Stimulated activated CD4-positive, alpha-beta T cell treated with anti-CD3 and anti-CD28 coated beads, Interleukin-15, amount 100 ng/mL, for 48 hours (primary cell): ENCODE data around the gene GSTM5.
"Not testable (repeated sequence)": the region's sequence is repeated elsewhere in the genome, so short reads cannot be mapped to it uniquely, and the experiment has no call there.

Experiments used
- DNase-seq, 2 donors: peaks; one replicate each; pipeline ENCODE4 v3.0.0-alpha.2; 2020; ENCODE audit warnings: low read depth in 2 of 2

GSTM5 gene

DNA sequence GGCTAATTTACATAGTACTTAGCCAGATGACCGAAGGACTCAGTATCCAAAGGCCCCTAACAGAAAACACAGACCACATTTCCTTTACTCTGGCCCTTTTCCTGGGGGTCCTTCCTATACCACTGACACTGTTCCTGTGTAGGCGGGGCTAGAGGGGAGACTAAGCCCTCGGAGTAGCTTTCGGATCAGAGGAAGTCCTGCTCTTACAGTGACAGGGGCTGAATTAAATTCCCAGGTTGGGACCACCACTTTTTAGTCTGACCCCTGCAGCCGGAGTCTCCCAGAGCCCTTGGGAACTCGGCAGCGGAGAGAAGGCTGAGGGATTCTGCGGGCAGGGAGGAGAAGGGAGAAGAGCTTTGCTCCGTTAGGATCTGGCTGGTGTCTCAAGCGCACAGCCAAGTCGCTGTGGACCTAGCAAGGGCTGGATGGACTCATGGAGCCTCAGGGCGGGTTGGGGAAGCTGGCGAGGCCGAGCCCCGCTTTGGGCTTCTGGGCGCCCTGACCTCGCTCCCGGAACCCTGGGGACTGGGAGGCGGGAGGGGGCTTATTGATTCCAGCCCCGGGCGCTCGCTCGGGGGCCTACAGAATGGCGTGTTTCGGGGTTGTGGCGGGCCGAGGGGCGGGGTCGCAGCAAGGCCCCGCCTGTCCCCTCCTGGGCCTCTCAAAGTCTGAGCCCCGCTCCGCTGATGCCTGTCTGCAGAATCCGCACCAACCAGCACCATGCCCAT is at the start of gene GSTM5:
GSTM5 (plus strand) TSS at position 659 of the 728 bp plus-strand sequence; CDS start at position 721, 62 bp downstream.
- not testable (repeated sequence) for DNase-seq

DNA sequence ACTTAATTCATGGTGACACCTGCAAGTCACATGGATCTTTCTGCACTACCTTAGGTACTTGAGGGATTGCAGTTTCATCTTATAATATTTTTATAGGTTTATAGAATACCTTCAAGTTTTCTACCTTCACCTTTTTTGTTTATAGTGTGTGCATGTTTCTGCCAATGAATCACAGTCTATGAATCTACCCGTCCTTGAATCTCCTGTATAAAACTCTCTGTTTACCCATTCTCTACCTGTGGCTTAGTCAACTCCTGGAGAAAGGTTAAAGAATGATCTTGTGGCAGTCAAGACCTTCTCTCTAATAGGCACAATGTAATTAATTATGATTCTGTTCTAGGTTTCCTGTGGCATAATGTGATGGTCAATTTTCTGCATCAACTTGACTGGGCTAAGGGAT is 47.4 kb upstream of the GSTM5 start:
- DNase-seq, result no peak

DNA sequence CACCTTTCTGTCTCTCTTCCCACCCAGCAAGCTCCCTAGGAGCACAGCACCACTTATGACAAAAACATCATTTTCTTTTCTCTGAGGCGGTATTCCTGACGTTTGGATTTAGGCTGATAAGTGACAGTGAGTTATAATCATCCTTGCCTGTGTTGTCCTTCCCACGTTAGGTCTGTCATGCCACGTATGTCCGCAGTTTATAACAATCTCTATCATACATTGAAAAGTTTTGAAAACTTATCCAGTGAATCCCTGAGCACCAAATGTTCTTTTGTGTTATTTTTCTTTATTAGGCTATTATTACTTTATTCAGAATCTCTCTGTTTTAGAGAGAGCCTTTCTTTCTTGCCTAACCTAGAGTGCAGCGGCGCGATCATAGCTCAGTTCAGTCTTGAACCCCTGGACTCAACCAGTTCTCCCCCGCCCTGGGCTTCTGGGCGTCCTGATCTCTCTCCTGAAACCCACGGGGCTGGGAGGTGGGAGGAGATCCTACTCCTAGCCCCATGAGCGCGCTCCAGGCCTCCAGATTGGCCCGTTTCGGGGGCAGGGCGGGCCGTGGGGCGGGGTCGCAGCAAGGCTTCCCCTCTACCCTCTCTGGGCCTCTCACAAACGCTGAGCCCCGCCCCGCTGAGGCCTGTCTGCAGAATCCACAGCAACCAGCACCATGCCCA is 44.5 kb upstream of the GSTM5 start, which contains the start of gene GSTM2:
GSTM2 (plus strand) TSS at position 606 of the 671 bp plus-strand sequence; CDS start at position 665, 59 bp downstream.
- peak; percentile 71 to 90 for DNase-seq

DNA sequence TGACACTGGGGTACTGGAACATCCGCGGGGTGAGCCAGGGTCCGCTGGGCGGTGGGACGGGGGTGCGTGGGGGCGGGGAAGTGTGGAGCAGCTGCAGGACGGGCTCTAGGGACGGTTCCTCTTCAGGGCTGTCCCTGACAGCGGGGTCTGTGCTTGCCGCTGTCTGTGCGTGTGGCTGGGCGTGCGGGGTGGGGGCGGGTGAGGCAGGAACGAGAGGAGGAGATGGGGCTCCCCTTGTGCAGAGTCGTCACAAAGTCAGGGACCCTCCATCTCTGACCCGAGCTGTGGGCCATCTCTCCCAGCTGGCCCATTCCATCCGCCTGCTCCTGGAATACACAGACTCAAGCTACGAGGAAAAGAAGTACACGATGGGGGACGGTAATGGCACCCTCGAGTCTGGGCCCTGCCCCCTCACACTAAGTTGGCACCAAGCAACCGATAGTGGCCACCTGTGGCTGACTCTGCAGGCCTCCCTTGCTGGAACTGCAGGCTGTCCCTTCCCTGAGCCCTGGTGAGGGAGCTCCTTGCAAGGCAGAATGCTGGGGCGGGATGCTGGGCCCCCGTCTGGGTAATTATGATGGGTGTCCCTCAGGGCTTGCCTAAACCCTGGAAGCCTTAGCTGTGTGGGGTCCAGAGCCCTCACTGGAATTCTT is 43.8 kb upstream of the GSTM5 start:
- DNase-seq, result no peak

DNA sequence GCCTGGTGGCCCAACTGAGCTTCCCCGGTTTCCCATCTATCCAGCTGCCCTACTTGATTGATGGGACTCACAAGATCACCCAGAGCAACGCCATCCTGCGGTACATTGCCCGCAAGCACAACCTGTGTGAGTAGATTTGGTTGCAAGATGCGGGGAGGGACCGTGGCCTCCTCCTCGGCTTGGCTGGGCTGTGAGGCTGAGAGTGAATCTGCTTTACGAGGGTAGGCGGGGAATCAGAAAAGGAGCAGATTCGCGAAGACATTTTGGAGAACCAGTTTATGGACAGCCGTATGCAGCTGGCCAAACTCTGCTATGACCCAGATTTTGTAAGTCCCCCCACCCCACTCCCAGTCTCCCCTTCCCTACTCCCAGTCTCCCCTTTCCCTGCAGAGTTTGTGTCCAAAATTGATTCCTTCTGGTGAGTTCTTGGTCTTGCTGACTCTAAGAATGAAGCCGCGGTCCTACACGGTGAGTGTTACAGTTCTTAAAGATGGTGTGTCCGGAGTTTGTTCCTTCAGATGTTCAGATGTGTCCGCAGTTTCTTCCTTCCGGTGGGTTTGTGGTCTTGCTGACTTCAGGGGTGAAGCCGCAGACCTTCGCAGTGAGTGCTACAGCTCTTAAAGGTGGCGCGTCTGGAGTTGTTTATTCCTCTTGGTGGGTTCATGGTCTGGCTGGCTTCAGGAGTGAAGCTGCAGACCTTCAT is 42.7 kb upstream of the GSTM5 start:
- DNase-seq, result no peak

DNA sequence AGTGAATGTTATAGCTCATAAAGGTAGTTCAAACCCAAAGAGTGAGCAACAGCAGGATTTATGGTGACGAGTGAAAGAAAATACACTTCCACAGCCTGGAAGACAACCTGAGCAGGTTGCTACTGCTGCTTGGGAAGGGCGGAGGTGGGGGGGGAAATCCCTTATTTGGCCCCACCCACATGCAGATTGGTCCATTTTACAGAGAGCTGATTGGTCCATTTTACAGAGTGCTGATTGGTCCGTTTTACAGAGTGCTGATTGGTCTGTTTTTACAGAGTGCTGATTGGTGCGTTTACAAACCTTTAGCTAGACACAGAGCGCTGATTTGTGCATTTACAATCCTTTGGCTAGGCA is 42.1 kb upstream of the GSTM5 start:
- not testable (repeated sequence) for DNase-seq

DNA sequence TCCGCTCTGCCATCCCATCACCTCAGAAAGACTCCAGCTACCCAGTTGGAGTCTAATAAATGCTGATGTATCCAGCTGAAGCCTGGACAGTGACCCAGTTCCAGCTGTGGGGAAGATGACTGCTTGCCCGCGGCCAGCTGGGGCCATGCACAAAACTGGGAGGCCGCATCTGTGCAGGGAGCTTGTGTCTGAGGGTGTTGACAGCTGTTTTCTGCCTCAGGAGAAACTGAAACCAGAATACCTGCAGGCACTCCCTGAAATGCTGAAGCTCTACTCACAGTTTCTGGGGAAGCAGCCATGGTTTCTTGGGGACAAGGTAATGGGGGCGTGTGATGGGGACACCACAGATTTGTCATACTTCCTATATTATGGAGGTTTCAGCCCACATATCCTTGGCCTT is 41.0 kb upstream of the GSTM5 start:
- DNase-seq, result no peak

DNA sequence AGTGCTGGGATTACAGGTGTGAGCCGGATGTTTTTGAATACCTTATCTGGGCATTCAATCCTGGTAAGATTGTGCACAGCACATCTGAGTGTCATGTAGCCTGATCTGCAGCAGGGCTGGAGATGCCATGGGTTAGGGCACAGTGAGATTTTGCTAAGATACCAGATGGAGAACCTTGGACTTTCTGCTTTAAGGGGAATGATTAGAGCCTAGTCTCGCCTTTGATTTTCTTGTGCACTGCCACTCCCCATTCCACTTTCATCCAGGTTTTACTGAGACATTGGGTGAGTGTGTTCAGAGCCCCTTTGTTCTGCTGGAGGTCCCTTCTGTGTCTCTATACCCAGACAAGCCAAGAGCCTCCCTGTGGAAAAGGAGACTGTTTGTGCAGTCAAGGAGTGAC is 38.2 kb upstream of the GSTM5 start:
- not testable (repeated sequence) for DNase-seq

DNA sequence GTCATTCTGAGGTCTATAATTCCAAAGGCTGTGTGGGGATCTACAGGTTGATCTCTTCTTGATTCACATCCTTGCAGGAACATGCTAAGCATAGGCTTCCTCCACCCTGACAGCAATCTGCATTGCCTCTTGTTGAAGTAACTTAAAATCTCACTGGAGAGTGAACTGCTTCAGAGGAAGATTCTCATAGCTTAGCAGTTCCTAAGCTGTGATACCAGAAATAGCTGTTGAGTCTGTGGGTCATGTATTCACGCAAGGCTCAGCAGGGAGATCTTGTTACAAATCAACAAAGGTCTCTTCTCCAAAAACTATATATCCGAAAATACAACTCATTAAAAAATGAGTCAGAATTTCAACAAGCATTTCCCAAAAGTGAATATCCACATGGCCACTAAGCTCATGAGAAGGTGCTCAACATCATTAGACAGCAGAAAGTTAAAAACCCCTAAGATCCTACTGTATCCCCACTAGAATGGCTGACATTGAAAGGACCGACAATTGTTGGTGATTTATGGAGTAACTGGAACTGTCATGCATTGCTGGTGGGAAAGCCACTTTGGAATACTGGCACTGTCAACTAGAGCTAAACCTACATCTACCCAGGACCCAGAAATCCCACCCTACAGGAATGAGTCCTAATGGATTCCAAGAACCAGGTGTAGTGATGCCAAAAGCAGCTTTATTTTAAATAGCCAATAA is 35.2 kb upstream of the GSTM5 start:
- DNase-seq, result not testable (repeated sequence)

DNA sequence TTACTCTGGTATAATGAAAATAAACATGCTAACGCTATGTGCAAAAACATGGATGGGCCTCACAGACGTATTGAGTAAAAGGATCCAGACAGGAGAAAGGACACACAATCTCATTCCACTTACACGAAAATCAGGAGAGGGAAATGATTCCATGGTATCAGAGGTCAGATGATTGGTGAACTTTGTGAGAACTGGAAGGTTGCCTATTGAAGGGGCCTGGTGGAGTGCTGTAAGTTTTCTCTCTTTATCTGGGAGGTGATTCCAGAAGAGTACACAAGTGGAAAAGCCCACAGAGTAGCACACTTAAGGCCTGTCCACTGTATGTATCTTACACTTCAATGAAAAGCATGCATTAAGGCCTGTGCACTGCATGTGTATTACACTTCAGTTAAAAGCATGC is 34.6 kb upstream of the GSTM5 start:
- no peak for DNase-seq

DNA sequence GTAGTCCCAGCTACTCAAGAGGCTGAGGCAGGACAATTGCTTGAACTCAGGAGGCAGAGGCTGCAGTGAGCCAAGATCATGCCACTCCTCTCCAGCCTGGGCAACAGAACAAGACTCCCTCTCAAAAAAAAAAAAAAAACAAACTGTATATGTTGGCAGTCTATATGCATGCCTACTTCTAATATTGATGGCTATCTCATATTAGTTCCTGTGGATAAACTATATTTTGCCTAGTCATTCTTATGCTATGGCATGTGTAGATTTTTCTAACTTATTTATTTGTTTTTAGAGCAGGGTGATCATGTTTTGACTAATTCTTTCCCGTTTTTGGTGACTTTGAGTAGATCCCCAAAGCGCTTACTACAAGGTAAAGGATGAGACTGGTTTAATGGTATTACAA is 33.4 kb upstream of the GSTM5 start:
- not testable (repeated sequence) for DNase-seq

DNA sequence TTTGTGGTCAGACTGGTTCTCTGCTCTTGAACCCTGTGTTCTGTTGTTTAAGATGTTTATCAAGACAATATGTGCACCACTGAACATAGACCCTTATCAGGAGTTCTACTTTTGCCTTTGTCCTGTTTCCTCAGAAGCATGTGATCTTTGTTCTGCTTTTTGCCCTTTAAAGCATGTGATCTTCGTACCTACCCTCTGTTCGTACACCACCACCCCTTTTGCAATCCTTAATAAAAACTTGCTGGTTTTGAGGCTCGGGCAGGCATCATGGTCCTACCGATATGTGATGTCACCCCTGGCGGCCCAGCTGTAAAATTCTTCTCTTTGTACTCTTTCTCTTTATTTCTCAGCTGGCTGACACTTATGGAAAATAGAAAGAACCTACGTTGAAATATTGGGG is 27.3 kb upstream of the GSTM5 start:
- not testable (repeated sequence) for DNase-seq

DNA sequence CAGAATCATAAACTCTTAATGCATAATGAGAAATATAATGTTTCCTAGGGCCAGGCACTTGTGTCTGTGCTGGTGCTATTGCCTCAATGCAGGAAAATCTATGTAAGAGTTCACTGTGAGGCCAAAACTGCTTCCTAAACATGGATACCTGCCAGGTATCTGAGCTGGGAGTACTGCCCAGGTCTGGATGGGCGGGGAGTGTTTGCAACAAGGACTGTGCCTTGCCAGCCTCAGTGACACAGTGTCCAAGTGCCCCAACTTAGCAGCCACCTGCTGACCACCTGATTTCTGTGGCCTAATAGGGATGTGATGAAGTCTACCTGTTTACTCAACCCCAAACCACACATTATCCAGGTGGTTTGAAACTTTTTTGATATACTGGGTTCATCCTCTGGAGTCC is 26.7 kb upstream of the GSTM5 start:
- not testable (repeated sequence) for DNase-seq

DNA sequence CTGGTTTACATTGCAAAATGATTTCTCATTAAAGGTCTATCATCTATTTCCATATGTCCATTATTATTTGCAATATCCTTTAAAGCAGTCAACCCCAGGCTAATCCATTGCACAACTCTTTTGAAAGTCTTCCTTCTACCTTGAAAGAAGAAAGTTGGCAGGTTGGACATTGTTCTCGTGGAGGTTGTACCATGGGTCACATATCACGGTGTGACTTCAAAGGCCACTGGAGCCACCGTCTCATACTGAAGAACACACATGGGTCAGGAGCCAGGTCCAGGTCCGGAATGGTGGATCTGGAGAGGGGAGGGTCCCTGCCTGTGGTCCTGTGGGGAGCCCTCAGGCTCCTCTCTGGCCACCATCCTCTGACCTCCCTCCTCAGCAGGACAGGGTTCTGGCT is 26.2 kb upstream of the GSTM5 start:
- not testable (repeated sequence) for DNase-seq

DNA sequence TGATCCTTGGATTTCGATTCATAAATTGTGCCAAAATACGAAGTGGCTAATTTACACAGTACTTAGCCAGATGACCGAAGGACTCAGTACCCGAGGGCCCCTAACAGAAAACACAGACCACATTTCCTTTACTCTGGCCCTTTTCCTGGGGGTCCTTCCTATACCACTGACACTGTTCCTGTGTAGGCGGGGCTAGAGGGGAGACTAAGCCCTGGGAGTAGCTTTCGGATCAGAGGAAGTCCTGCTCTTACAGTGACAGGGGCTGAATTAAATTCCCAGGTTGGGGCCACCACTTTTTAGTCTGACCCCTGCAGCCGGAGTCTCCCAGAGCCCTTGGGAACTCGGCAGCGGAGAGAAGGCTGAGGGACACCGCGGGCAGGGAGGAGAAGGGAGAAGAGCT is 24.9 kb upstream of the GSTM5 start:
- not testable (repeated sequence) for DNase-seq

DNA sequence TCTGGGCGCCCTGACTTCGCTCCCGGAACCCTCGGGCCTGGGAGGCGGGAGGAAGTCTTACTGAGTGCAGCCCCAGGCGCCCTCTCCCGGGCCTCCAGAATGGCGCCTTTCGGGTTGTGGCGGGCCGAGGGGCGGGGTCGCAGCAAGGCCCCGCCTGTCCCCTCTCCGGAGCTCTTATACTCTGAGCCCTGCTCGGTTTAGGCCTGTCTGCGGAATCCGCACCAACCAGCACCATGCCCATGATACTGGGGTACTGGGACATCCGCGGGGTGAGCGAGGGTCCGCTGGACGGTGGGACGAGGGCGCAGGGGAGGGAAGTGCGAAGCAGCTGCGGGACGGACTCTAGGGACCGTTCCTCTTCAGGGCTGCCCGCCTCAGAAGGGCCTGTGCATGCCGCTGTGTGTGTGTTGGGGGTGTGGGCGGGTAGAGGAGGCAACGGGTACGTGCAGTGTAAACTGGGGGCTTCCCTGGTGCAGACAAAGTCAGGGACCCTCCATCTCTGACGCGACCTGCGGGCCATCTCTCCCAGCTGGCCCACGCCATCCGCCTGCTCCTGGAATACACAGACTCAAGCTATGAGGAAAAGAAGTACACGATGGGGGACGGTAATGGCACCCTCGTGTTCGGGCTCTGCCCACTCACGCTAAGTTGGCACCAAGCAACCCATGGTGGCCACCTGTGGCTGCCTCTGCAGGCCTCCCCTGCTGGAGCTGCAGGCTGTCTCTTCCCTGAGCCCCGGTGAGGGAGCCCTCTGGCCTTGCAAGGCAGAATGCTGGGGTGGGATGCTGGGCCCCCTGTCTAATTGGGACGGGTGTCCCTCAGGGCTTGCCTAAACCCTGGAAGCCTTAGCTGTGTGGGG is 24.2 kb upstream of the GSTM5 start, which contains the start of gene GSTM1:
GSTM1 (plus strand) TSS at position 177 of the 859 bp plus-strand sequence; CDS start at position 234, 57 bp downstream.
- peak in 1 of 2 donors; percentile 83 for DNase-seq

DNA sequence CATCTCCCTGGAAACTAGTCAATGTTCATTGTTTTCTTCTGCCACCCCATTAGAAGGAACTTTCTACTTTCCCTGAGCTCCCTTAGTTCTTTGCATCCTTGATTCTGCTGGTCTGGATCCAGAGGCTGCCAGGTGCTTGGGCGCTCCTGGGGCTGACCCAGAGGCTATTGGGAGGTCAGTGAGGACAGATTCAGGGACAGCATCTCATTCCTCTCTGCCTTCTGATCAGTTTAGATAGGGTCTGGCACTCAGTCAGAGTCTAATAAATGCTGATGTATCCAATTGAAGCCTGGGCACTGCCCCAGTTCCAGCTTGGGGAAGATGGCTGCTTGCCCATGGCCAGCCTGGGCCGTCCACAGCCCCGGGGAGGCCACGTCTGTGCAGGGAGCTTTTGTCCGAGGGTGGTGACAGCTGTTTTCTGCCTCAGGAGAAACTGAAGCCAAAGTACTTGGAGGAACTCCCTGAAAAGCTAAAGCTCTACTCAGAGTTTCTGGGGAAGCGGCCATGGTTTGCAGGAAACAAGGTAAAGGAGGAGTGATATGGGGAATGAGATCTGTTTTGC is 22.1 kb upstream of the GSTM5 start:
- no peak for DNase-seq

DNA sequence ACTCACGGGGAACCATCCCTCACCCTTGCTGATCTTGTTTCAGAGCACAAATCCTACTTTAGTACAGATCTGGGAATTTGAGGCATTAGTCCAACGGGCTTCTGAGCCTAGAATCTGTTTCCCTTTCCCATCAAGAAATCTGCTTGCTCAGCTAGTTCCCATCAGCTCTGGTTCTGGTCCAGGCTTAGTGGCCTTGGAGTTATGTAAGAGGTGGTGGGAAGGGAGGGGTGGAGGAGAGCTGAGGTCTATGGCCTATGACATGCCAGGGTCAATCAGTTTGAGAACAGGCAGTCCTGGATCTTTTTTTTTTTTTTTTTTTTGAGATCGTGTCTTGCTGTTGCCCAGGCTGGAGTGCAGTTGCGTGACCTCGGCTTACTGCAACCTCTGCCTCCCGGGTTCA is 20.3 kb upstream of the GSTM5 start:
- DNase-seq, result no peak

DNA sequence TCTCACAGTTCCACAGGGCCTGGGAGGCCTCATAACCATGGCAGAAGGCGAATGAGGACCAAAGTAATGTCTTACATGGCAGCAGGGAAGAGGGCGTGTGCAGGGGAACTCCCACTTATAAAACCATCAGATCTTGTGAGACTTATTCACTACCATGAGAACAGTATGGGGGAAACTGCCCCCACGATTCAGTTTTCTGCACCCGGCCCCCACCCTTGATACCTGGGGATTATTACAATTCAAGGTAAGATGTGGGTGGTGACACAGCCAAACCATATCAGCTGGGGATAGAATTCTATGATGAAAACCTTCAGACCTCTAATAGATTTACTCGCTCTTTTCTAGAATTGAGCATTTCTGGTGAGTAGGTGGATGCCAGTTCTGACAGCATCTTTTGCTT is 17.7 kb upstream of the GSTM5 start:
- not testable (repeated sequence) for DNase-seq

DNA sequence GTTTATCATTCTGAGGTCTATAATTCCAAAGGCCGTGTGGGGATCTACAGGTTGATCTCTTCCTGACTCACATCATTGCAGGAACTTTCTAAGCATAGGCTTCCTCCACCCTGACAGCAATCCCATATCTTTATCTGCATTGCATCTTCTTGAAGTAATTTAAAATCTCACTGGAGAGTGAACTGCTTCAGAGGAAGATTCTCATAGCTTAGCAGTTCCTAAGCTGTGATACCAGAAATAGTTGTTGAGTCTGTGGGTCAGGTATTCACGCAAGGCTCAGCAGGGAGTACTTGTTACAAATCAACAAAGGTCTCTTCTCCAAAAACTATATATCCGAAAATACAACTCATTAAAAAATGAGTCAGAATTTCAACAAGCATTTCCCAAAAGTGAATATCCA is 16.9 kb upstream of the GSTM5 start:
- DNase-seq, result not testable (repeated sequence)
